CD4-positive, alpha-beta T cell treated with Interleukin-6 at 100 ng/mL for 8 hours (primary cell): ENCODE results near the gene OR2G6.
"Not testable (repeated sequence)": the region's sequence is repeated elsewhere in the genome, so short reads cannot be mapped to it uniquely, and the experiment has no call there.

Source experiments
- DNase-seq: peaks from one replicate; pipeline ENCODE4 v3.0.0-alpha.2; 2020; ENCODE audit warnings: mixed read lengths, low spot score

OR2G6 gene

GRCh38 chr1:248507773-248508172 is at the start of gene OR2G6:
OR2G6 (plus strand) TSS chr1:248508073; CDS start chr1:248521647, 13,574 bp downstream.
- DNase-seq = not testable (repeated sequence)

GRCh38 chr1:248459117-248459516 is 48.8 kb upstream of the OR2G6 start:
- not testable (repeated sequence) for DNase-seq

- no peak for DNase-seq
Observed at GRCh38 chr1:248471154-248471553, 36.7 kb upstream of the OR2G6 start.

- DNase-seq = not testable (repeated sequence)
Observed at GRCh38 chr1:248472111-248472510, 35.8 kb upstream of the OR2G6 start.

GRCh38 chr1:248473051-248473450 is 34.8 kb upstream of the OR2G6 start, which contains the start of gene OR2T3:
OR2T3 (plus strand) TSS chr1:248473351; CDS start chr1:248473351, 0 bp downstream.
- not testable (repeated sequence) for DNase-seq

- DNase-seq = not testable (repeated sequence)
Observed at GRCh38 chr1:248475660-248476059, 32.2 kb upstream of the OR2G6 start.

GRCh38 chr1:248481686-248482579 is 25.9 kb upstream of the OR2G6 start:
- peak; percentile 25 for DNase-seq

- not testable (repeated sequence) for DNase-seq
Observed at GRCh38 chr1:248488289-248488688, 19.6 kb upstream of the OR2G6 start, which contains the start of gene OR2T5. OR2T5 (plus strand) TSS chr1:248488589; CDS start chr1:248488589, 0 bp downstream.

- DNase-seq = not testable (repeated sequence)
Observed at GRCh38 chr1:248496661-248497060, 11.2 kb upstream of the OR2G6 start.

GRCh38 chr1:248500305-248501035 is 7.4 kb upstream of the OR2G6 start:
- DNase-seq = not testable (repeated sequence)

GRCh38 chr1:248510217-248510616 is 2.3 kb downstream of the OR2G6 start:
- not testable (repeated sequence) for DNase-seq

- no peak for DNase-seq
Observed at GRCh38 chr1:248521856-248522255, 14.0 kb downstream of the OR2G6 start.

- not testable (repeated sequence) for DNase-seq
Observed at GRCh38 chr1:248537449-248537848, 29.6 kb downstream of the OR2G6 start.

- DNase-seq = not testable (repeated sequence)
Observed at GRCh38 chr1:248547383-248547782, 39.5 kb downstream of the OR2G6 start.

GRCh38 chr1:248551027-248551426 is 43.2 kb downstream of the OR2G6 start:
- DNase-seq = not testable (repeated sequence)

GRCh38 chr1:248562672-248563071 is 54.8 kb downstream of the OR2G6 start, which contains the start of gene OR2T29:
OR2T29 (minus strand) TSS chr1:248562772; CDS start chr1:248559491, 3,281 bp downstream.
- not testable (repeated sequence) for DNase-seq

- peak; percentile 1 for DNase-seq
Observed at GRCh38 chr1:248565530-248566373, 57.9 kb downstream of the OR2G6 start.

GRCh38 chr1:248569049-248569448 is 61.2 kb downstream of the OR2G6 start:
- DNase-seq = not testable (repeated sequence)

GRCh38 chr1:248570811-248571210 is 62.9 kb downstream of the OR2G6 start:
- not testable (repeated sequence) for DNase-seq

GRCh38 chr1:248572049-248572448 is 64.2 kb downstream of the OR2G6 start:
- not testable (repeated sequence) for DNase-seq

GRCh38 chr1:248573856-248574255 is 66.0 kb downstream of the OR2G6 start:
- not testable (repeated sequence) for DNase-seq
